WTC11 (cell line): ENCODE results near the gene OR4D2.

ENCODE experiments used
- ATF1 ChIP-seq: sonication (generic); formaldehyde crosslinking; IDR thresholded peaks from 2 replicates; pipeline ENCODE4 v1.8.1; 2023; ENCODE audit warnings: mild to moderate bottlenecking, moderate library complexity, missing genetic modification reagents
- ATF3 ChIP-seq: sonication (generic); formaldehyde crosslinking; conservative IDR thresholded peaks from 2 replicates; pipeline ENCODE4 v1.8.1; 2022; ENCODE audit warnings: mild to moderate bottlenecking, missing genetic modification reagents
- JUN ChIP-seq: sonication (generic); formaldehyde crosslinking; IDR thresholded peaks from 2 replicates; pipeline ENCODE4 v1.8.0; 2023; ENCODE audit warnings: mild to moderate bottlenecking, missing genetic modification reagents
- NR3C1 ChIP-seq: sonication (generic); formaldehyde crosslinking; conservative IDR thresholded peaks from 2 replicates; pipeline ENCODE4 v1.8.1; 2023; ENCODE audit warnings: low read depth, mild to moderate bottlenecking, missing genetic modification reagents
- RELA ChIP-seq: sonication (generic); formaldehyde crosslinking; IDR thresholded peaks from 2 replicates; pipeline ENCODE4 v1.8.1; 2022; ENCODE audit warnings: missing genetic modification reagents, mild to moderate bottlenecking, borderline replicate concordance
- ZNF121 ChIP-seq: sonication (generic); formaldehyde crosslinking; IDR thresholded peaks from 2 replicates; pipeline ENCODE4 v1.8.0; 2023; ENCODE audit warnings: missing genetic modification reagents
- ZNF232 ChIP-seq: sonication (generic); formaldehyde crosslinking; IDR thresholded peaks from 2 replicates; pipeline ENCODE4 v1.8.0; 2022; ENCODE audit warnings: mild to moderate bottlenecking, missing genetic modification reagents
- ZNF532 ChIP-seq: fragments of 250-450 bp; sonication (Bioruptor Pico); IDR thresholded peaks from 2 replicates; pipeline ENCODE4 v1.9.0; 2021; ENCODE audit warnings: mild to moderate bottlenecking, borderline replicate concordance
- TF ChIP-seq, protein P1 (sequence below): fragments of 200-600 bp; IDR thresholded peaks from 2 replicates; pipeline ENCODE4 v1.8.0; 2022; ENCODE audit warnings: antibody characterized with exemption
- TF ChIP-seq, protein P2 (sequence below): sonication (generic); formaldehyde crosslinking; IDR thresholded peaks from 2 replicates; pipeline ENCODE4 v1.8.0; 2022; ENCODE audit warnings: mild to moderate bottlenecking, missing genetic modification reagents
- TF ChIP-seq, protein P3 (sequence below): sonication (generic); formaldehyde crosslinking; IDR thresholded peaks from 2 replicates; pipeline ENCODE4 v1.8.0; 2023; ENCODE audit warnings: mild to moderate bottlenecking, missing genetic modification reagents
- TF ChIP-seq, protein P4 (sequence below): sonication (generic); formaldehyde crosslinking; IDR thresholded peaks from 2 replicates; pipeline ENCODE4 v1.8.1; 2022; ENCODE audit warnings: low read depth, mild to moderate bottlenecking, moderate library complexity, missing genetic modification reagents, borderline replicate concordance
- TF ChIP-seq, protein P5 (sequence below): fragments of 250-450 bp; sonication (Bioruptor Pico); IDR thresholded peaks from 2 replicates; pipeline ENCODE4 v1.9.0; 2021; ENCODE audit warnings: moderate library complexity, mild to moderate bottlenecking, inconsistent platforms, borderline replicate concordance

DNA sequence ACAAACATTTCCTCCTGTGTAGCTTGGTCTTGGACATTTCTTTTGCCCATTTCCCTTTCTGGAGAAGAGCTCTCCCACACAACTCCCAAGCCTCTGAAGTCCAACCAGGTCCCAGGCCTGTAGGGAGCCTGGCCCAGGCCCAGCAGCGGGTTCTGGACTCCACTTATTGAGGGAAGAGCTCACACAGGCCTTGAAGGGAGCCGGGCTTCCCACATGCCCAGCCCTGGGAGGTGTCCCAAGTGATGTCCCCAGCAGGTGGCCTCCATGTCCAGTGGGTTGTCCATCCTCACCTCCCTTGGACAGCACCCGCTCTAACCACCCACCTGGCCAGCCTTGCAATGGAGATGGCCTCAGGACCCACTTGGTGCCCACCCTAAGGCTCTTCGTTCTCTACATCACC is 19.8 kb downstream of the OR4D2 start:
- no peak for TF ChIP-seq ZNF121 (CRISPR knock-in tag)
- TF ChIP-seq, protein P1, sequence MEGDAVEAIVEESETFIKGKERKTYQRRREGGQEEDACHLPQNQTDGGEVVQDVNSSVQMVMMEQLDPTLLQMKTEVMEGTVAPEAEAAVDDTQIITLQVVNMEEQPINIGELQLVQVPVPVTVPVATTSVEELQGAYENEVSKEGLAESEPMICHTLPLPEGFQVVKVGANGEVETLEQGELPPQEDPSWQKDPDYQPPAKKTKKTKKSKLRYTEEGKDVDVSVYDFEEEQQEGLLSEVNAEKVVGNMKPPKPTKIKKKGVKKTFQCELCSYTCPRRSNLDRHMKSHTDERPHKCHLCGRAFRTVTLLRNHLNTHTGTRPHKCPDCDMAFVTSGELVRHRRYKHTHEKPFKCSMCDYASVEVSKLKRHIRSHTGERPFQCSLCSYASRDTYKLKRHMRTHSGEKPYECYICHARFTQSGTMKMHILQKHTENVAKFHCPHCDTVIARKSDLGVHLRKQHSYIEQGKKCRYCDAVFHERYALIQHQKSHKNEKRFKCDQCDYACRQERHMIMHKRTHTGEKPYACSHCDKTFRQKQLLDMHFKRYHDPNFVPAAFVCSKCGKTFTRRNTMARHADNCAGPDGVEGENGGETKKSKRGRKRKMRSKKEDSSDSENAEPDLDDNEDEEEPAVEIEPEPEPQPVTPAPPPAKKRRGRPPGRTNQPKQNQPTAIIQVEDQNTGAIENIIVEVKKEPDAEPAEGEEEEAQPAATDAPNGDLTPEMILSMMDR = no peak
- TF ChIP-seq ATF1 = no peak
- TF ChIP-seq ZNF532 (CRISPR knock-in tag) = no peak
- no peak for TF ChIP-seq ATF3 (CRISPR knock-in tag)
- TF ChIP-seq, protein P2, sequence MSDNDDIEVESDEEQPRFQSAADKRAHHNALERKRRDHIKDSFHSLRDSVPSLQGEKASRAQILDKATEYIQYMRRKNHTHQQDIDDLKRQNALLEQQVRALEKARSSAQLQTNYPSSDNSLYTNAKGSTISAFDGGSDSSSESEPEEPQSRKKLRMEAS = no peak
- TF ChIP-seq JUN = no peak
- no peak for TF ChIP-seq NR3C1 (CRISPR knock-in tag)
- TF ChIP-seq, protein P3, sequence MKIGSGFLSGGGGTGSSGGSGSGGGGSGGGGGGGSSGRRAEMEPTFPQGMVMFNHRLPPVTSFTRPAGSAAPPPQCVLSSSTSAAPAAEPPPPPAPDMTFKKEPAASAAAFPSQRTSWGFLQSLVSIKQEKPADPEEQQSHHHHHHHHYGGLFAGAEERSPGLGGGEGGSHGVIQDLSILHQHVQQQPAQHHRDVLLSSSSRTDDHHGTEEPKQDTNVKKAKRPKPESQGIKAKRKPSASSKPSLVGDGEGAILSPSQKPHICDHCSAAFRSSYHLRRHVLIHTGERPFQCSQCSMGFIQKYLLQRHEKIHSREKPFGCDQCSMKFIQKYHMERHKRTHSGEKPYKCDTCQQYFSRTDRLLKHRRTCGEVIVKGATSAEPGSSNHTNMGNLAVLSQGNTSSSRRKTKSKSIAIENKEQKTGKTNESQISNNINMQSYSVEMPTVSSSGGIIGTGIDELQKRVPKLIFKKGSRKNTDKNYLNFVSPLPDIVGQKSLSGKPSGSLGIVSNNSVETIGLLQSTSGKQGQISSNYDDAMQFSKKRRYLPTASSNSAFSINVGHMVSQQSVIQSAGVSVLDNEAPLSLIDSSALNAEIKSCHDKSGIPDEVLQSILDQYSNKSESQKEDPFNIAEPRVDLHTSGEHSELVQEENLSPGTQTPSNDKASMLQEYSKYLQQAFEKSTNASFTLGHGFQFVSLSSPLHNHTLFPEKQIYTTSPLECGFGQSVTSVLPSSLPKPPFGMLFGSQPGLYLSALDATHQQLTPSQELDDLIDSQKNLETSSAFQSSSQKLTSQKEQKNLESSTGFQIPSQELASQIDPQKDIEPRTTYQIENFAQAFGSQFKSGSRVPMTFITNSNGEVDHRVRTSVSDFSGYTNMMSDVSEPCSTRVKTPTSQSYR (CRISPR knock-in tag) = no peak
- TF ChIP-seq, protein P4, sequence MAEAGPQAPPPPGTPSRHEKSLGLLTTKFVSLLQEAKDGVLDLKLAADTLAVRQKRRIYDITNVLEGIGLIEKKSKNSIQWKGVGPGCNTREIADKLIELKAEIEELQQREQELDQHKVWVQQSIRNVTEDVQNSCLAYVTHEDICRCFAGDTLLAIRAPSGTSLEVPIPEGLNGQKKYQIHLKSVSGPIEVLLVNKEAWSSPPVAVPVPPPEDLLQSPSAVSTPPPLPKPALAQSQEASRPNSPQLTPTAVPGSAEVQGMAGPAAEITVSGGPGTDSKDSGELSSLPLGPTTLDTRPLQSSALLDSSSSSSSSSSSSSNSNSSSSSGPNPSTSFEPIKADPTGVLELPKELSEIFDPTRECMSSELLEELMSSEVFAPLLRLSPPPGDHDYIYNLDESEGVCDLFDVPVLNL = no peak
- TF ChIP-seq, protein P5, sequence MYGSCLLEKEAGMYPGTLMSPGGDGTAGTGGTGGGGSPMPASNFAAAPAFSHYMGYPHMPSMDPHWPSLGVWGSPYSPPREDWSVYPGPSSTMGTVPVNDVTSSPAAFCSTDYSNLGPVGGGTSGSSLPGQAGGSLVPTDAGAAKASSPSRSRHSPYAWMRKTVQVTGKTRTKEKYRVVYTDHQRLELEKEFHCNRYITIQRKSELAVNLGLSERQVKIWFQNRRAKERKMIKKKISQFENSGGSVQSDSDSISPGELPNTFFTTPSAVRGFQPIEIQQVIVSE = no peak
- no peak for TF ChIP-seq RELA (CRISPR knock-in tag)
- TF ChIP-seq ZNF232 (CRISPR knock-in tag) = no peak
